ENCODE measurements around the gene TGFBR3L.
"Not testable (repeated sequence)": the region's sequence is repeated elsewhere in the genome, so short reads cannot be mapped to it uniquely, and the experiment has no call there.

The TGFBR3L gene

GRCh38 chr19:7928334-7928706 lies 13.7 kb downstream of the TGFBR3L start:
- DNase-seq (ENCODE audit: low read depth in 2 of 2): no peak

- DNase-seq (ENCODE audit: low read depth in 2 of 2): peak; percentile 35 to 48
Observed at GRCh38 chr19:7928741-7929701, 14.4 kb downstream of the TGFBR3L start.

GRCh38 chr19:7930030-7930429 lies 15.4 kb downstream of the TGFBR3L start:
- DNase-seq (ENCODE audit: low read depth in 2 of 2): not testable (repeated sequence)

DNA sequence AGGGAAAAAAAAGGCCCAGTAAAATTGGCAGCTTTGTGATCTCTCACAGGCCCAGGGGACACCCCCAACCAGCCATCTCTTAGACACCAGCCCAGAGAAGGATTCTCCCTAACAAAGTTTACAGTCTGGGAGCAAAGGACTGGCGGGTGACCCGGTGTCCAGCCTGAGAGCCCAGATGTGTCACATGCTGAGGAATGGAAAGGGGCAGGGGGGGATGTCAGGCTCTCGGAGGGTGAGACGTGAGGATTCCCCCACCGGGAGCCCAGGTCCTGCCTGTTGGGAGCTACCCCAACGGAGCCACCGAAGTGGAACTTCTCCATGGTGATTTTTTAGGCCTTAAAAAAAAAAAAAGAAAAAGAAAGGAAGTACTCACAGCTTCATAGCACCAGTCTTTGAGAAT lies 16.1 kb downstream of the TGFBR3L start:
- no peak for DNase-seq (ENCODE audit: low read depth in 2 of 2)

GRCh38 chr19:7931221-7932061 lies 16.8 kb downstream of the TGFBR3L start:
- DNase-seq (ENCODE audit: low read depth in 2 of 2): no peak

DNA sequence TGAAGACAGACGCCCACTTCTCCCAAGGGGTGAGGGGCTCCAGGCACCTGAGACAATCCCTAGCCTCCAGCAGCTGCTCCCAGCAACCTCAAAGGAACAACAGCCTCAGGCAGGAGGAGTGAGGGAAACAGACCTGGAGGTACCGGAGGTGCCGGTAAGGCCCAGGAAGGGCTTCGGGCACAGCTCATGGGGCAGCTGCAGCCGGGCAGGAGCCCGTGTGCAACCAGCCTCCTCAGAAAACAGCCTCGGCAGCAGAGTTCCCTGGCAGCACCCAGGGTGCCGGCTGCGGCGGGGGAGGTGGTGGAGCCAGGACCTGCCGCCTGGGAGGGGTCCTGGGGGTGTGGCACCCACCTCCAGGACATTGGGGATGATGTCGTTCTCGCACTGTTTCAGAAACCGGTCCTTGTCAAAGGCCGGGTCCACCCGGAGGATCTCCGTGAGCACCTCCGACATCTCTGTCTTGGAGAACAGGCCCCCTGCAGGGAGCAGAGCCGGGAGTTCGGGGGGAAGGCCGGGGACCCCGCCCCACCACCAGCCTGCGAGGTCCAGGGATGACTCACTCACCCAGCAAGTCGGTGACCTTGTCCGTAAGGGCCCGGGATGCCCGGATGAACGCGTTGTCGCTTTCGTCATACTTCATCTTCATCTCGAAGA lies 17.8 kb downstream of the TGFBR3L start:
- DNase-seq (ENCODE audit: low read depth in 2 of 2): no peak

DNA sequence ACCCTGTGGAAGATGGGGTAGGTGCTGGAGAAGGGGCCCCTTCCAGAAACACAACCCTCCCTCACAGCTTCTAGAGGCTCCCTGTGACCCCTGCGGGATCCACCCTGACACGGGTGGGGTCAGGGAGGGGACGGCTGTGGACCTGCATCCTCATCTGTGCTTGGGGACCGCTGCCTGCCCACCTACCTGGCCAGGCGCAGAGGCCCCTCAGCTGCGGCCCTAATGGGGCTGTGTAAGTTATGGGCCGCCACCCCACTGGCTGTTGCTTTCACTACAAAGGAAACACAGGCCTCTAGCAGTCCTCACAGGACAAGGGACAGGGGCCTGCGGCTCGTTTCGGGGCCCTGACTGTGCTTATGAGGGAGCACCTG lies 18.3 kb downstream of the TGFBR3L start:
- no peak for DNase-seq (ENCODE audit: low read depth in 2 of 2)

- no peak for DNase-seq (ENCODE audit: low read depth in 2 of 2)
Observed at GRCh38 chr19:7933411-7933810, 18.8 kb downstream of the TGFBR3L start.

DNA sequence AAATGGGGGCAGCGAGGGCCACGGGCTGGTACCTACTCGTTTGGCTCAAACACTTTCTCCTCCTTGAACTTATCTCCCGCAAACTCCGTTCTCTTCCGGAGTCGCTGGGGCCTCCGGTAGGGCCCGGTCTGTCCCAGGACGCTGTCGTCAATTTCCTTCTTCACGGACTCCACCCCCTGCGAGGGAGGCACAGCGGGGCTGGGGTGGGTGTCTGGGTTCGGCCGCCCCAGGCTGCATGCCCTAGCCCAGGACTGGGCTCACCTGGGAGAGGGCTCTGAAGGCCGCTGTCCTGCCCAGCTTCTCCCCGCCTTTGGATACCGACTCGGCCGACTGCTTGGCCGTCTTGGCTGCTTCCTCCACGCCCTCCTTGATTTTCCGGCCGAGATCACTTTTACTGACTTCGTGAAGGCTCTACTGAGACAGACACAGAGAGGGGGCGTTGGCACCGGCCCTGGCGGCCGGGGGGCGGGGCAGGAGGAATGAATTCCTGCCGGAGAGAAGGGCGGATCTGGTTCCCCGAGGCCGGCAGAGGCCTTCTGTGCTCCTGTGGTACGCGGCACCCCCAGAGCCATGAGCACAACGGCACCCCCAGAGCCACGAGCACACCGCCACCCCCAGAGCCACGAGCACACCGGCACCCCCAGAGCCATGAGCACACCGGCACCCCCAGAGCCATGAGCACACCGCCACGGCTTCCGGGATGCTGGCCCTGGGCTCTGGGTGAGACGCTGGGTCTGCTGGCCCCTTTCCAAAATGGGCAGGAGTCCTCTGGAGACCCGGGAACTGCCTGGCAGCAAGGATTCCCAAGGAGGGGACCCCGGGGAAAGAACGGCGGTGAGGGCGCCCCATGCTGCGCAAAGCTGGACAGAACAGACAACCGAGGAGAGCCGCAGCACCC lies 19.4 kb downstream of the TGFBR3L start:
- no peak for DNase-seq (ENCODE audit: low read depth in 2 of 2)

DNA sequence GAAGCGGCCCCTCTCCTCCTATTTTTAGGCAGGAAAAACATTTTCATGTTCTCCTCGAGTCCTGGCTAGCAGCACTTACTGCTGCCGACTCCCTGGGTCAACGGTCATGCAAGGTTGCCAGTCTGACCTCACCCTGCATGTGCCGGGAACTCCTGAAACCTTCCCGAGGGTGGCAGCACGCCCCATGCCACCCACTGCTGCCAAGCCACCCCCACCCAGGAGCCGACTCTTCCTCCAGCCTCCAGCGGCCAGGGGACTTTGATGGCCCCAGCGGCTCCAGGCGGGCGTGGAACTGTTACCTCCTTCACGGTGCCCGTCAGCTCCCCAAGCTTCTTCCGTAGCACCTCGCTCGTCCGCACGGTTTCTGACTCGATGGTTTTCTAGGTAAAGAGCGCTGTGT lies 20.1 kb downstream of the TGFBR3L start:
- no peak for DNase-seq (ENCODE audit: low read depth in 2 of 2)

DNA sequence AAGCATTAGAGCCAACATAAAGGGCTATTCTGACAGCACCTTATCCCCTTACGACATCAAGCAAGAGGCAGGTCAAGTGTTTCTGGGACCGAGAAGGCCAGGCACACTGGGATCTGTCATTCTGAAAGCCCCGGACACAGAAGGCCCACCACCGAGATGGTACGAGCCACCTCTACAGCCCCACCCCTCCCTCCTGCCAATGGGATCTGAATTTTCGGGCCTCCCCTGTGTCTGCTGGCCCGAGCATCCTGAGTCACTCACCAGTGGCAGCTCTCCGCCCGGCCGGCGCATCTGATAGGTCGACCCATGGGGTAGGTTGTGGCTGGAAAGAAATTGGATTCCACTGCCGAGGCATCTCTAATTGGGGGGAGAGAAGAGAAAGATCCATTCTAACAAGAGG lies 26.2 kb downstream of the TGFBR3L start:
- DNase-seq (ENCODE audit: low read depth in 2 of 2): no peak

DNA sequence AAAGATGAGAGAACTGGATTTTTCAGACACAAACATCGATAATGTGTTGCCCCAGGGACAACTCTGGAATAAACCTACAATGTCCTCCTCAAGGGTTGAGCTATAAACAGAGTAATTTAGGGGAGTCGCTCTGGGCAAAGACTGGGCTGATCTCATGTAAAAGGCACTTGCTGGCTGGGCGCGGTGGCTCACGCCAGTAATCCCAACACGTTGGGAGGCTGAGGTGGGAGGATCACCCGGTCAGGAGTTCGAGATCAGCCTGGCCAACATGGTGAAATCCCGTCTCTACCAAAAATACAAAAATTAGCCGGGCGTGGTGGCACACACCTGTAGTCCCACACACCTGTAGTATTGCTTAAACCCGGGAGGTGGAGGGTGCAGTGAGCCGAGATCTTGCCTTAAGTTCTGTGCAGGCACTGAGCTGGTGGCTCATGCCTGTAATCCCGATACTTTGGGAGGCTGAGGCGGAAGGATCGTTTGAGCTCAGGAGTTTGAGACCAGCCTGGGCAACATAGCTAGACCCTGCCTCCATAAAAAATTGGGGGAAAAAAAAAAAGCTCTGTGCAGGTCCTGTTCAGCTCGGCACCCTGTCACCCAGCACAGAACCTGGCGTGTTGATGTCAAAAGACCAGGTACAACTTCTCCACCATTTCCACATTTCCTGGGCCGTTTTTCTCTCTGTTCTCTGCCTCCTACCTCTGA lies 27.4 kb downstream of the TGFBR3L start:
- DNase-seq (ENCODE audit: low read depth in 2 of 2): no peak

DNA sequence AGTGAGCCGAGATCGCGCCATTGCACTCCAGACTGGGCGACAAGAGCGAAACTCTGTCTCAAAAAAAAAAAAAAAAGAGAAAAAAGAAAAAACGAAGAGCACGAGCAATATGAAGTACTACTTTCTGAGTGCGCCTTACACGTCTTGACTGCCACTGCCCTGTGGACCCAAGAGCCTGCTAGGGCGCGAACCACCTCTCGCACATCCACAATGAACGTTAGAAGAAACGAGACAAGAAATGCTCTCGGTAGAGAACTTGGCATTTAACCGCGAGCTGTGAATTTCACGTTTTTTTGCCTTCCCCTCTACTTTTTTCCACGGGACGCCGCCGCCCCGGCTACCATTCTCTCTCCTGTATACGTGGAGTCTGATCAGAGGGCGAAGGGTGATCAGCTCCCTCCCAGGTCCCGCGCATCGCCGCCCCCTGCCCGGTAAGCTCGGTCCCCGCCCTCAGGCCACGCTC lies 28.4 kb downstream of the TGFBR3L start:
- no peak for DNase-seq (ENCODE audit: low read depth in 2 of 2)

GRCh38 chr19:7943444-7944176 lies 29.0 kb downstream of the TGFBR3L start, which contains the start of gene TIMM44:
Gene TIMM44 (minus strand): TSS chr19:7943666. CDS start chr19:7943651, 15 bp downstream.
- peak; percentile 98 to 99 for DNase-seq (ENCODE audit: low read depth in 2 of 2)

GRCh38 chr19:7944177-7944761 lies 29.6 kb downstream of the TGFBR3L start:
- DNase-seq (ENCODE audit: low read depth in 2 of 2): peak; percentile 72 to 82

- DNase-seq (ENCODE audit: low read depth in 2 of 2): no peak
Observed at GRCh38 chr19:7947939-7948338, 33.3 kb downstream of the TGFBR3L start.

DNA sequence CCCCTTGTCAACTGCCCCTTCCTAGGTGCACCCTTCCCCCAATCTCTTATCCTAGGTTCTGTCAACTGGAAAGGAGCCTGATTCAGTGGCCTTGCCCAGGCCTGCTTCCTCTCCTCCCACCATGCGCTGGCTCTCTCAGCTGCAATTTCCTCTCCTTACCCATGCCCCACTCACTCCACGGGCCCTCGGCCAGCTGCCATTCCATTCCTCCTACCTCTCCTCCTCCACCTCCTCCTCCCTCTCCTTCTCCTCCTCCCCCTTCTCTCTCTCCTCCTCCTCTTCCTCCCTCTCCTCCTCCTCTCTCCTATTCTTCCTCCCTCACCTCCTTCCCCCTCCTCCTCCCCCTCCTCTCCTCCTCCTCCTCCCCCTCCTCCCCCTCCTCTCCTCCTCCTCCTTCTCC lies 38.4 kb downstream of the TGFBR3L start:
- DNase-seq (ENCODE audit: low read depth in 2 of 2): no peak

GRCh38 chr19:7953576-7953975 lies 38.9 kb downstream of the TGFBR3L start:
- no peak for DNase-seq (ENCODE audit: low read depth in 2 of 2)

DNA sequence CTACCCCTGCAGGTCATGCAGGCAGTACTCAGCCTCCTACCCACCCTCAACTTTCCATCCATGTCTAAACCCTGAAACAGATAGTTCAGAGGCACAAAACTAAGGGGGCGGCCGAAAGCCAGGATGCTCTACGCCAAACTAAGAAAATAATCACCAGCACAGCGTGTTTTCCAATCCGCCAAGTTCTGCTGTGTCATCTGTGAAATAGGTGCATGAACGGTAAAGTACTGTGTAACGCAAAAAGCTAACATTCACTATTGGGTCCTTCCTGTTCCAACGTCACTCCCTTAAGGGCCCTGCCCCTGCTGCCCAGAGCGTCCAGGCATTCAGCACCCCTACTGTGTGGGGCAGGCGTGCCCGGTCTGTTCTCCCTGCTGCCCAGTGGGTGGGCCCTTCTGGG lies 41.1 kb downstream of the TGFBR3L start:
- no peak for DNase-seq (ENCODE audit: low read depth in 2 of 2)

All from stimulated activated CD8-positive, alpha-beta memory T cell treated with anti-CD3 and anti-CD28 coated beads, Interleukin-7, amount 100 ng/mL, for 4 hours (primary cell).